Activated T-cell treated with anti-CD3 and anti-CD28 coated beads, Interleukin-2, amount 50 U/mL, for 1 hour (primary cell): ENCODE data around the gene CNTNAP3B.
"Not testable (repeated sequence)": the region's sequence is repeated elsewhere in the genome, so short reads cannot be mapped to it uniquely, and the experiment has no call there.

Source experiments
- DNase-seq: peaks from one replicate; pipeline ENCODE4 v3.0.0-alpha.2; 2020

The CNTNAP3B gene

DNA sequence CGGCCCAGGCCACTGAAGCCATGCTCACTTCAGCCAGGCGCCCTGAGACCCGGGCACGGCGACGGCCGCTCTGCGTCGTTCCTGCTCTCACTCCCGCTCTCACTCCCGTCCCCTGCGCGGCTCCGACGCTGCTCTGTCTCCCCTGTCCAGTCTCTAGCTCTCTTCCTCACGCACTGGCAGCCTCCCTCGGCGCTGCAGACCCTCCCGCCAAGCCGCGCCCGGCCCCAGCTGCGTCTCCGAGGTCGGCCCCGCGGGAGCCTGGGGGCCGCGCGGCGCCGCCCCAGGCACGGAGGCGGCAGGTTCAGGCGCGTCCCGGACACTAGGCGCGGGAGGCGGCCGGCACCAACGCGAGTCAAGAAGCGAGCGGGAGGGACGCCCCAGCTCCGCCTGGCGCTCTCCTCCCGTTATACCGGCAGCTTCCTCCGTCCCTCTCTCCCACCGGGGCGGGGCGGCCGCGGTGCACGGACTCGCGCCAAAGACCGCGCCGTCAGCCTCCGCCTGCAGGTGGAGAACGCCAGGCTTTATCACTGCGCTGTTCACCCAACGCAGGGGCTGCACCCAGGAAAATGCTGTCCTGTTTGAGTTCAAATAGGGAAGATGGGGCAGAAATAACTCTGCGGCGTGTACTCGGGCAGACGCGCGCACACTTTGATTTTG is at the start of gene CNTNAP3B:
Gene CNTNAP3B (minus strand): TSS at position 354 of the 657 bp plus-strand sequence. CDS start 332 bp downstream, at position 22.
- not testable (repeated sequence) for DNase-seq

DNA sequence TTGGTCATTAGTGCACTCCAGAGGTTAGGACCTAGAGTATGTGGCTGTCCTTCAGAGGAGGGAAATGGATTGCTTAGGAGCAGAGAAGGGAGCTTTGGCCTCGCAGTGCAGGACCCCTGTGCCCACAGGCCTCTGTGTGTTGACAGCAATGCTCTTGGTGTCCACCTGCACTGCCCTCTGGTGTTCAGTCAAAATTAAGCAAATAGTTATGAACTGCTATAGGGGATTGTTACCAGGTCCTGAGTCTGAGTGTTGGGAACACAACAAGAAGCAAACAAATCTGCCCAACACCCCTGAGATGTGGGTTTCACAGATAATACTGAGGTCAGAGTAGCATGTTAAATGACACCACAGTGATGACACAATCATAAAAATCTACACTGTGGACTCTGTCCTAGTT is 31.1 kb upstream of the CNTNAP3B start:
- DNase-seq: not testable (repeated sequence)

GRCh38 chr9:42127056-42127841 is 2.0 kb downstream of the CNTNAP3B start:
- DNase-seq: not testable (repeated sequence)

- DNase-seq: not testable (repeated sequence)
These were observed 8.2 kb downstream of the CNTNAP3B start for GRCh38 chr9:42121007-42121406.

GRCh38 chr9:42095929-42096328 is 33.3 kb downstream of the CNTNAP3B start:
- not testable (repeated sequence) for DNase-seq

GRCh38 chr9:42084559-42084952 is 44.7 kb downstream of the CNTNAP3B start:
- DNase-seq: not testable (repeated sequence)

DNA sequence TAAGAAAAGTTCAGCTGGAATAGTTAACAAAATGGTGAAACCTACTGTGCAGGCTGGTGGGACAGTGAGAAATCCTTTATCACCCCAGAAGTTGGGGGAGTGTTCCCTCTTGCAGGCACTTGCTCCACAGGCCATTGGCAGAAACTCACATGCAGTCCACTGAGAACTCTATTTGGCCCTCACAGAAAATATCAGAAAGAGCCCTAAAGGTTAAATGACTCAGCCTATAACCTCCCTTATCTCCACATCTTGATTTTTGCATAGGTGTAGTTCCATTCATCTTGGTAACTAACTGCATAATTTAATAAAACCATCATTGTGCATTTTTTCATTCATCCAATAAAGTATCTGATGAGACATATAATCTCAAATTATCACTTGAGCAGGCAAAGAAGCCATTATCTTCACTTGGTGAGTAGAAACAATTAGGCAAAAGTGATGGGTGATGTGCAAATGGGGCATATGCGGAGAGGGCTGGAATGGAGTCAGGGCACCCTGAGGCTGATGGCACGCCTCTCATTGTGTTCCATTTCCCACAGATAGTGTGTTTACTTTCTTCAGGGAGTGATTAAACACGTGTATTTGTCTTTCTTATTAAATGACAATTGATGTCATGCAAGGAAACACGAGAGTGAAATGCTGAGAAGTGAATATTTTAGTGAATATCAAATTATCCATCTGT is 45.2 kb downstream of the CNTNAP3B start:
- DNase-seq: not testable (repeated sequence)

- not testable (repeated sequence) for DNase-seq
These were observed 48.9 kb downstream of the CNTNAP3B start for GRCh38 chr9:42080376-42080775.

DNA sequence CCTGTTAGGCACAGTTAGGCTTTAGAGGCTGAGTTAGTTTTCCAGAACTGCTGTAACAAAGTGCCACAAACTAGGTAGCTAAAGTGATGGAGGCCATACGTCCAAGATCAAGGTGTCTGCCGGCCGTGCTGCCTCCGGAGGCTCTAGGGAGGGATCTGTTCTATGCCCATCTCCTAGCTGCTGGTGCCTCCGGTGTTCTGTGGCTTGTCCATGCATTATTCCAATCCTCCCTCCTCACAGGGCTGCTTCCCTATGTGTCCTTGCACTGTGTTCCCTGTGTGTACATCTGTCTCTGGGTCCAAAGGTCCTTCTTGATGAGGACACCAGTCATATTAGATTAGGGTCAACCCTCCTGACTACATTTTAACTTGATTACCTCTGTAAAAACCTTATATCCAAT is 54.4 kb downstream of the CNTNAP3B start:
- DNase-seq: not testable (repeated sequence)

DNA sequence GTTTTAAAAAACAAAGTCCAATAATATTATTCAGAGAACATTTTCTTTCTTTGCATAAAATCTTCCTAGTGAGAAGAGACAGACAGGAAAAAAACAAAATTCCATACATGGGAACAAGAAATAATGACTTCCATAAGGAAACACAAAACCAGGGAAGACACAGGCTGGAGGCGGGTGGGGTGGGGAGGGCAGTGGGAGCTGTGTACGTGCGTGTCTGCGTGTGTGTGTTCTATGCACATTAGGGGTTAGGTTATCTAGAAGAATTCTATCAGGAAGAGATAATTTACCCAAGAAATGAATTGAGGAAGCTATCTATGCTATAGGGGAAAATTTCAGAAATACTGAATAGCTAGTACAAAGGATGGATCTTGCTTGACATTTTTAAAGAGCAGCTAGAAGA is 58.2 kb downstream of the CNTNAP3B start:
- DNase-seq: not testable (repeated sequence)

GRCh38 chr9:42070035-42070799 is 59.0 kb downstream of the CNTNAP3B start:
- not testable (repeated sequence) for DNase-seq

DNA sequence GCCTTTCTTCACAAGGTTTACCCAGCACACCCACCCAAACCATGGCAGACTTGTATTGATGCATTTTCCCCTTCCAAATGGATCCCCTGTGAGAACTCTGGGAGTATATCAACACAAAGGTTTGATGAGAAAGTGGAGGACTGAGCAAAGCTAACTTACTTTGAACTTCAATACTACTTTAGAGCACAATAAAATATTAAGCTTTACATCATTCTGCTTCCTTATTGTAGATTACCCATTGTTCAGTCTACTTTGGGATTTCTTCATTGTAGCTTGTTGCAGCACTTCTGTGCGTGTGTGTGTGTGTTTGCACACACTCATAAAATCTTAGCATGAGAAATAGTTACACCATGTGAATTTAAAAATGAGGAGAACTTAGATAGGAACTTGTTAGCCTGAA is 75.4 kb downstream of the CNTNAP3B start:
- not testable (repeated sequence) for DNase-seq

GRCh38 chr9:42050701-42051100 is 78.5 kb downstream of the CNTNAP3B start:
- not testable (repeated sequence) for DNase-seq

DNA sequence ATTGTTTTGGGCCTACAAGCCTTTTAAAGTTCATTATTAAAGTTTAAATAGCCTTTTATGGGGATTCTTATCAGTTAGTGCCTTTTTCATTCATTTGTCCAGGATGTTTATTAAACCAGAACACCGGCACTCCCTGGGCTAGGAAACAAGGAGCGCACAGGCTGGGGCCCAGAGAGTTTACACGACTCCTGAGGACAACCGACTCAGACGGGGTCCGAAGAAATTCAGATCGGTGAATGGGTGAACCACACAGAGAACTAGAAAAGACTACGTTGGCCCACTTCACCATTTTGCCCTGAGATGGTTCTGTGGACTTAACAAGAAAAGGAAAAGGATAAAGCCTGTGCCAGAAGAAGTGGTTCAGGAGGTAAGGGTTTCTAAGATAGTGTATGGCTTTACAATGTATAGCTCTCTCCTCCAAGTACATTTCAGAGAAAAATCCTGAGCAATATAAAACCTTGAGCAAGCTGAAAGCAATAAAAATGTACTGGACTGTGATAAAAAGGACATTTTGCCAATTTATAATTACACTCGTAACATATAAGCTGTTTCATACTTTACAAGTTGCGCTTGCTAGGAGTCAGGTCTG is 84.7 kb downstream of the CNTNAP3B start:
- not testable (repeated sequence) for DNase-seq

GRCh38 chr9:42033541-42033940 is 95.7 kb downstream of the CNTNAP3B start:
- not testable (repeated sequence) for DNase-seq

- DNase-seq: not testable (repeated sequence)
These were observed 108.6 kb downstream of the CNTNAP3B start for GRCh38 chr9:42020639-42021038.

GRCh38 chr9:42018220-42018922 is 110.9 kb downstream of the CNTNAP3B start:
- DNase-seq: not testable (repeated sequence)

DNA sequence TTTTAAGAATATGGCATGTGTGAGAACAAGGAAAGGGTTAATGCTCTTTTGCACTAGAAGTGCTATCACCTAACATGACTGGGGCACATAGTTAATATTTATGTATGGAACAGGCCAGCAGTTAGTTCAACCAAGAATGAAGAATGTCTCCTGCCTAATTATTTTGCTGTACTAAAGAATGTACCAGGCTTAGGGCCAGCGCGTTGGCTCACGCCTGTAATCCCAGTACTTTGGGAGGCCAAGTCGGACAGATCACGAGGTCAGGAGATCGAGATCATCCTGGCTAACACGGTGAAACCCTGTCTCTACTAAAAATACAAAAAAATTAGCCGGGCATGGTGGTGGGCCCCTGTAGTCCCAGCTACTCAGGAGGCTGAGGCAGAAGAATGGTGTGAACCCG is 114.9 kb downstream of the CNTNAP3B start:
- not testable (repeated sequence) for DNase-seq

DNA sequence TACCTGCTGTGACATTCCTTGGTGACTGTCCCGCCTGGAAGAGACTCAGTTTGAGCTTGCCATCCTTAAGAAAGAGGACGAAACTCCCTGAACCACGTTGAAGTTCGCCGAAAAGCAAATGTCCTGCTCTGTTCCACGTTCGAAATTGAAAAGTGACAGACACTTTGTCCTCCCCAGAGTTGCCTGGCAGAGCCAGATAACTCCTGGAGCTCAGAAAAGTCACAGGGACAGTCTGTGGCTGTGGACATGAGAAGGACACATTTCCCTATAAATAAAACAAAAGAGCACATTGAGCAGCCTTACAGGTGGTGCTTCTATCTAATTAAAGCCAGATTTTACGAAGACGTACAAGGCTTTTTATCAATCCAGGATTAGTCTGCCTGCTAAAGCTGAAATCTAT is 137.6 kb downstream of the CNTNAP3B start:
- DNase-seq: not testable (repeated sequence)

DNA sequence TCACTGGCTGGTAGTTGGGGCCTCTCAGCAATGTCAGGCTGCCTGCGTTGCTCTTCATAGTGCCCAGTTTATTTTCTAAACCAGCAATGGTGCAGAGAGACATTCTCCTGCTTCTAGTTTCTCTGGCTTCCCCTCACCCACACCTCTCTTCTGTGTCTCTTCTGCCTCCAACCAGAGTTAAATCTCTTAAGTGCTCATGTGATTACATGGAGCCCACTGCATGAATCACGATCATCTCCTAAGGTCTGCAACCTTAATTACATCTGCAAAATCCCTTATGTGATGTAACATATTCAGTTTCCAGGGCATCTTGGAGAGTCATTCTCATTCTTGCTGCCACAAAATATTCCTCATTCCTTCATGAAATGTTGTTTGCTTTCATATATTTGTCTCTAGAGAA is 149.0 kb downstream of the CNTNAP3B start:
- not testable (repeated sequence) for DNase-seq

DNA sequence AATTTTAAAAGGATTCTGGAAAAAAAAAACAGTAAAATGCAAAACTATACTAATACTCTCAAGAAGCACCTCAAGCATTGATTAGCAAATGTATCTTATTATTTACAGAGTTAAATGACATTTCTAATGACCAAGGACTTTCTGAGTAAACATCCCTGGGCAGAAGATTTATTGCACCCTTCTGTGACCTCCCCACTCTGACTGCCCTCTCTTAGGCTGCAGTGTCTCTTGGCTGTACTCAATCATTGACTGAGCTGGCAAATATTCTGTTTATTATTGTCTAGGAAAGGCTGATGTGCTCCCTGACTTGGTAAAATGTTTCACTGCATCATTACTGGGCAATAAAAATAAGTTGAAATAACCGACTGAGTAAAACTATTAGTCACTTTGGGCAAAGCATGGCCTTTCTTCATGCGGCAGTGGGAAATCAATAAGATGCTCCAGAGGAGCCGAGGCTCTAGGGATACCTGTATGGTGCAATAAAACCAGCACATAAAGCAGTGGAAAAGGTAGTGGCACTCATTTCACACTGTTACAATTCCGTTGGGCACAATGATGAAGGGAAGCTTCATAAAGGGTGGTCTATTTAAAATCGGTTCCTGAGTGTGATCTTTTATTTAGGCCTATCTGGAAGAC is 151.1 kb downstream of the CNTNAP3B start:
- not testable (repeated sequence) for DNase-seq
